K562 (cell line): ENCODE measurements around the gene CDH8. TPM values are rescaled to one million over a fixed set of nuclear protein-coding genes. Genes with fewer than 3 reads are reported as not detected.

Experiments used
- ATAC-seq: fragments of 200-7000 bp; cut with Tn5 transposase; 3 replicates; pipeline ENCODE4 v1.9.1; 2020; ENCODE audit warnings: moderate library complexity
- BruUV-seq: library from RNA; stranded (reverse); fragments of 400-500 nt; replicated peaks from 2 replicates; lab custom pipeline; 2021; lab: Mats Ljungman, UMichigan
- CTCF ChIA-PET: fragments of 300-600 bp; formaldehyde crosslinking; extraction: SDS; loops from one replicate; lab custom pipeline; 2021; ENCODE audit warnings: low intra/inter-chr PET ratio; lab: Yijun Ruan, JAX
- POLR2A ChIA-PET: fragments of 300-600, 350-650 bp; sonication (Branson Sonifier 250); formaldehyde crosslinking; extraction: SDS; loops from one replicate; lab custom pipeline; 2021; ENCODE audit warnings: antibody characterized with exemption, inconsistent platforms; lab: Yijun Ruan, JAX
- DNase-seq, 4 experiments: peaks; one replicate each; pipeline versions ENCODE4 v3.0.0 to v3.0.0-alpha.2; 2011 to 2018; ENCODE audit warnings: low spot score in 3 of 4, mixed read lengths in 3 of 4; ENCODE audit errors: extremely low read depth in 1 of 4
- FAIRE-seq: peaks from 2 replicates; lab custom pipeline; 2011; peaks lifted over from hg19 to GRCh38; lab: Jason Lieb, UNC
- H2AFZ ChIP-seq: 2 replicates; pipeline ENCODE4 v1.6.0; 2011; ENCODE audit warnings: low read depth, low read length, control low read depth, inconsistent platforms
- H3K27ac ChIP-seq: fragments of 200-600 bp; 3 replicates; pipeline ENCODE4 v1.8.0; 2011; ENCODE audit warnings: low read depth, mild to moderate bottlenecking, control low read depth, inconsistent platforms, low read length, moderate library complexity, mixed read lengths; ENCODE audit errors: extremely low read depth
- H3K27me3 ChIP-seq, 2 experiments: fragments of 300-600 bp in 1 of 2; 2 replicates in 1 of 2; 3 replicates in 1 of 2; pipeline versions ENCODE4 v1.6.0 to v1.8.0; 2011; ENCODE audit warnings: inconsistent platforms in 2 of 2, low read length in 2 of 2, mild to moderate bottlenecking in 1 of 2, mixed read lengths in 1 of 2, moderate library complexity in 1 of 2; ENCODE audit not compliant: control insufficient read depth in 2 of 2, insufficient read depth in 2 of 2
- H3K36me3 ChIP-seq: fragments of 300-600 bp; 3 replicates; pipeline ENCODE4 v1.8.0; 2011; ENCODE audit warnings: mild to moderate bottlenecking, low read length, inconsistent platforms; ENCODE audit not compliant: control insufficient read depth, insufficient read depth
- H3K4me1 ChIP-seq, 2 experiments: fragments of 200-600 bp in 1 of 2; replicated peaks in 1 of 2; 2 replicates in 1 of 2; 3 replicates in 1 of 2; pipeline versions ENCODE4 v1.5.1 to v1.8.0; 2011; ENCODE audit warnings: inconsistent platforms in 2 of 2, low read length in 2 of 2, mild to moderate bottlenecking in 1 of 2, mixed read lengths in 1 of 2, moderate library complexity in 1 of 2; ENCODE audit not compliant: control insufficient read depth in 2 of 2, insufficient read depth in 2 of 2
- H3K4me2 ChIP-seq: 2 replicates; pipeline ENCODE4 v1.6.1; 2011; ENCODE audit warnings: low read length, control low read depth, inconsistent platforms, mixed read lengths; ENCODE audit not compliant: insufficient read depth
- H3K4me3 ChIP-seq: fragments of 200-600 bp; sonication (generic), shearing (Covaris generic); 2 replicates; pipeline ENCODE4 v1.5.1; 2016; ENCODE audit warnings: control low read depth, inconsistent platforms
- H3K79me2 ChIP-seq: fragments of 200-600 bp; 3 replicates; pipeline ENCODE4 v1.8.0; 2011; ENCODE audit warnings: low read length, inconsistent platforms; ENCODE audit not compliant: control insufficient read depth, insufficient read depth
- H3K9ac ChIP-seq, 2 experiments: 2 replicates each; pipeline versions ENCODE4 v1.6.0 to v1.6.1; 2011; ENCODE audit warnings: low read depth in 2 of 2, low read length in 2 of 2, control low read depth in 1 of 2, inconsistent platforms in 1 of 2, mild to moderate bottlenecking in 1 of 2, mixed read lengths in 1 of 2; ENCODE audit not compliant: insufficient read depth in 1 of 2
- H3K9me1 ChIP-seq: one replicate; pipeline ENCODE4 v1.6.0; 2011; ENCODE audit warnings: inconsistent platforms, mild to moderate bottlenecking, low read length, moderate library complexity; ENCODE audit not compliant: control insufficient read depth, insufficient read depth
- H3K9me3 ChIP-seq: replicated peaks from 2 replicates; pipeline ENCODE4 v1.5.1; 2011; ENCODE audit warnings: low read depth, low read length, inconsistent platforms; ENCODE audit not compliant: control insufficient read depth, insufficient read depth
- H4K20me1 ChIP-seq: replicated peaks from 2 replicates; pipeline ENCODE4 v1.6.1; 2011; ENCODE audit warnings: low read length, inconsistent platforms, mixed read lengths; ENCODE audit not compliant: control insufficient read depth, insufficient read depth
- HDAC3 ChIP-seq: fragments of 450-650 bp; IDR thresholded peaks from 2 replicates; pipeline ENCODE4 v1.6.1; 2018; ENCODE audit warnings: borderline replicate concordance, mild to moderate bottlenecking, moderate library complexity; ENCODE audit not compliant: partially characterized antibody
- NONO ChIP-seq, 2 experiments: fragments of 200-400 bp in 1 of 2; fragments of 450-650 bp in 1 of 2; formaldehyde crosslinking in 1 of 2; IDR thresholded peaks; 2 replicates each; pipeline ENCODE4 v1.6.1; 2017; ENCODE audit warnings: low read depth in 2 of 2, mild to moderate bottlenecking in 2 of 2, moderate library complexity in 2 of 2, low read length in 1 of 2
- RBM22 ChIP-seq: fragments of 200-400 bp; formaldehyde crosslinking; IDR thresholded peaks from 2 replicates; pipeline ENCODE4 v1.6.1; 2018; ENCODE audit warnings: low read length, low read depth; ENCODE audit not compliant: poor library complexity, severe bottlenecking
- RFX1 ChIP-seq: fragments of 450-650 bp; IDR thresholded peaks from 2 replicates; pipeline ENCODE4 v1.6.1; 2016; ENCODE audit warnings: mild to moderate bottlenecking, moderate library complexity
- VEZF1 ChIP-seq: fragments of 200-800 bp; sonication (Bioruptor generic); IDR thresholded peaks from 2 replicates; pipeline ENCODE4 v1.6.1; 2017; ENCODE audit warnings: missing genetic modification characterization, missing compliant biosample characterization
- ZFP91 ChIP-seq: sonication (generic); formaldehyde crosslinking; IDR thresholded peaks from 2 replicates; pipeline ENCODE4 v1.8.0; 2022; ENCODE audit warnings: mild to moderate bottlenecking, missing genetic modification reagents
- ZNF143 ChIP-seq: sonication (generic); formaldehyde crosslinking; IDR thresholded peaks from 2 replicates; pipeline ENCODE4 v1.9.0; 2022; ENCODE audit warnings: mild to moderate bottlenecking, missing genetic modification reagents
- WGBS: fragments of 100-300 bp; shearing (Covaris generic); methylation state at CpG from one replicate; pipeline ENCODE4 v1.1.6; 2016; ENCODE audit warnings: low coverage, mixed read lengths; ENCODE audit not compliant: insufficient coverage; ENCODE audit errors: missing lambda C conversion rate; 5-methylcytosine and 5-hydroxymethylcytosine counted together
- in situ Hi-C: fragments of 300-500 bp; cut with MboI; formaldehyde crosslinking; loops from 4 replicates; pipeline ENCODE4 v1.15.0; 2018; ENCODE audit warnings: inconsistent platforms, mixed read lengths
- intact Hi-C: fragments of 100-400 bp; cut with micrococcal nuclease; formaldehyde crosslinking; loops from 2 replicates; pipeline ENCODE4 v1.14.2; 2022
- polyA plus RNA-seq, 8 experiments: library from polyadenylated mRNA; depleted of rRNA in 4 of 8; stranded (reverse) in 5 of 8; unstranded in 3 of 8; fragments of >200 nt; fragmentation: Nextera tagmentation in 2 of 8; fragmentation: Illumina TruSeq in 1 of 8; extraction: Ambion mirVana in 2 of 8; extraction: Trizol in 1 of 8; gene quantifications; 2 replicates each; pipeline versions ENCODE4 v1.2.1 to v1.2.3, GENCODE V29; 2011 to 2014; ENCODE audit warnings: inconsistent platforms in 1 of 8, missing spikeins in 1 of 8
- total RNA-seq, 7 experiments: library from RNA; depleted of rRNA in 6 of 7; stranded (reverse); fragments of >200 nt in 6 of 7; fragmentation: Illumina TruSeq in 2 of 7; extraction: Trizol in 2 of 7; gene quantifications; 2 replicates each; pipeline versions ENCODE4 v1.2.1 to v1.2.3, GENCODE V29; 2011 to 2021; ENCODE audit warnings: low replicate concordance in 1 of 7
- TF ChIP-seq, protein P1 (sequence below): fragments of 450-650 bp; IDR thresholded peaks from 2 replicates; pipeline ENCODE4 v1.6.1; 2016; ENCODE audit warnings: low read depth, mild to moderate bottlenecking, moderate library complexity
- TF ChIP-seq, protein P2 (sequence below): fragments of 250-450 bp; sonication (Bioruptor Pico); IDR thresholded peaks from 2 replicates; pipeline ENCODE4 v1.4.0; 2020; ENCODE audit warnings: mild to moderate bottlenecking, moderate library complexity

CDH8 gene
- total and polyA plus RNA-seq, 9 of the 15 experiments (the other 6 are each of a cell fraction or from before 2014, with no cell fraction given) = 0.22 to 1.4 (median 0.42) TPM; not detected in 4

GRCh38 chr16:61829631-61830030 lies 206.6 kb downstream of the CDH8 start:
- H4K20me1 ChIP-seq = no peaks in the 10 kb centered on the region
- DNase-seq = no peak
- no peaks in the 10 kb centered on the region for H3K4me1 ChIP-seq
- H3K9me1 ChIP-seq = no peaks in the 10 kb centered on the region
- H2AFZ ChIP-seq = no peak overlapping the region
- in situ Hi-C loops (no loop called here), intact Hi-C loops (no loop called here)
- H3K27ac ChIP-seq = no peak overlapping the region
- CTCF ChIA-PET = no interaction called here
- no peak for ATAC-seq
- H3K79me2 ChIP-seq = no peaks in the 10 kb centered on the region
- BruUV-seq = no TSS peak
- TF ChIP-seq ZFP91 (CRISPR knock-in tag) (no peak), RFX1 (no peak), ZNF143 (no peak), VEZF1 (CRISPR knock-in tag) (no peak), HDAC3 (no peak), RBM22 (no peak), NONO (IDR thresholded peaks at IDR 0.05; ENCODE audit: low read depth in 2 of 2, low read length in 1 of 2) (no peak)
- TF ChIP-seq, protein P1, sequence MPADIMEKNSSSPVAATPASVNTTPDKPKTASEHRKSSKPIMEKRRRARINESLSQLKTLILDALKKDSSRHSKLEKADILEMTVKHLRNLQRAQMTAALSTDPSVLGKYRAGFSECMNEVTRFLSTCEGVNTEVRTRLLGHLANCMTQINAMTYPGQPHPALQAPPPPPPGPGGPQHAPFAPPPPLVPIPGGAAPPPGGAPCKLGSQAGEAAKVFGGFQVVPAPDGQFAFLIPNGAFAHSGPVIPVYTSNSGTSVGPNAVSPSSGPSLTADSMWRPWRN = no peak
- TF ChIP-seq, protein P2, sequence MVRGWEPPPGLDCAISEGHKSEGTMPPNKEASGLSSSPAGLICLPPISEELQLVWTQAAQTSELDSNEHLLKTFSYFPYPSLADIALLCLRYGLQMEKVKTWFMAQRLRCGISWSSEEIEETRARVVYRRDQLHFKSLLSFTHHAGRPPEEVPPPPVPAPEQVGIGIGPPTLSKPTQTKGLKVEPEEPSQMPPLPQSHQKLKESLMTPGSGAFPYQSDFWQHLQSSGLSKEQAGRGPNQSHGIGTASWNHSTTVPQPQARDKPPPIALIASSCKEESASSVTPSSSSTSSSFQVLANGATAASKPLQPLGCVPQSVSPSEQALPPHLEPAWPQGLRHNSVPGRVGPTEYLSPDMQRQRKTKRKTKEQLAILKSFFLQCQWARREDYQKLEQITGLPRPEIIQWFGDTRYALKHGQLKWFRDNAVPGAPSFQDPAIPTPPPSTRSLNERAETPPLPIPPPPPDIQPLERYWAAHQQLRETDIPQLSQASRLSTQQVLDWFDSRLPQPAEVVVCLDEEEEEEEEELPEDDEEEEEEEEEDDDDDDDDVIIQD (CRISPR knock-in tag) = no peak
- 0% methylated on average over 2 of the region's 2 CpGs for WGBS
- FAIRE-seq = no peak
- H3K4me2 ChIP-seq = no peak overlapping the region
- H3K27me3 ChIP-seq = no peaks in the 10 kb centered on the region
- H3K36me3 ChIP-seq = no peaks in the 10 kb centered on the region
- POLR2A ChIA-PET = no interaction called here
- H3K9ac ChIP-seq = no peak overlapping the region
- H3K4me3 ChIP-seq = no peak overlapping the region
- no peaks in the 10 kb centered on the region for H3K9me3 ChIP-seq
